Thyroid gland (tissue), 4 donors: ENCODE data around the gene MAPK8.

Experiments
- POLR2A ChIP-seq, 2 donors: fragments of 450-650 bp; IDR thresholded peaks; one replicate each; pipeline ENCODE4 v1.6.1; 2017; ENCODE audit warnings: antibody characterized with exemption in 2 of 2, mild to moderate bottlenecking in 2 of 2, moderate library complexity in 1 of 2
- TF ChIP-seq, protein P1 (sequence below), 6 experiments: fragments of 200-600 bp in 3 of 6; fragments of 450-650 bp in 3 of 6; sonication (generic) in 3 of 6; IDR thresholded peaks; one replicate each; pipeline ENCODE4 v1.5.1; 2016 to 2019; ENCODE audit warnings: antibody characterized with exemption in 6 of 6, mild to moderate bottlenecking in 2 of 6, inconsistent platforms in 1 of 6, moderate library complexity in 1 of 6

DNA sequence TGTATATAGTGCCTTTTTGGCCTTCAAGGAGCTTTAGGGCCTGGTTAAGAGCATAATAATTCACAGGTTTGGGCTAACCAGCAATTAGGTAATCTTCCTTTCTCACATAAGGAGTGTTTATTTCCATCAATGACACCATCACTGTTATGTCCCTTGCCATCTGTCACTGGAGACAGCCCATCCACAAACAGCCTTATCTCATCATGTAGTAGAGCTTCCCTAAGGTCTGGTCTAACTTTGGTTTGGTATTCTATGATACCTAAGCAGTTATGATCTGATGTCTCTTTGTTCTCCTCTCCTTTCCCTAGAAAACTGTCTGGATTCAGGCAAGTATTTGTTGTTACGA, 26.4 kb downstream of the MAPK8 start:
- TF ChIP-seq, protein P1, sequence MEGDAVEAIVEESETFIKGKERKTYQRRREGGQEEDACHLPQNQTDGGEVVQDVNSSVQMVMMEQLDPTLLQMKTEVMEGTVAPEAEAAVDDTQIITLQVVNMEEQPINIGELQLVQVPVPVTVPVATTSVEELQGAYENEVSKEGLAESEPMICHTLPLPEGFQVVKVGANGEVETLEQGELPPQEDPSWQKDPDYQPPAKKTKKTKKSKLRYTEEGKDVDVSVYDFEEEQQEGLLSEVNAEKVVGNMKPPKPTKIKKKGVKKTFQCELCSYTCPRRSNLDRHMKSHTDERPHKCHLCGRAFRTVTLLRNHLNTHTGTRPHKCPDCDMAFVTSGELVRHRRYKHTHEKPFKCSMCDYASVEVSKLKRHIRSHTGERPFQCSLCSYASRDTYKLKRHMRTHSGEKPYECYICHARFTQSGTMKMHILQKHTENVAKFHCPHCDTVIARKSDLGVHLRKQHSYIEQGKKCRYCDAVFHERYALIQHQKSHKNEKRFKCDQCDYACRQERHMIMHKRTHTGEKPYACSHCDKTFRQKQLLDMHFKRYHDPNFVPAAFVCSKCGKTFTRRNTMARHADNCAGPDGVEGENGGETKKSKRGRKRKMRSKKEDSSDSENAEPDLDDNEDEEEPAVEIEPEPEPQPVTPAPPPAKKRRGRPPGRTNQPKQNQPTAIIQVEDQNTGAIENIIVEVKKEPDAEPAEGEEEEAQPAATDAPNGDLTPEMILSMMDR (IDR thresholded peaks at IDR 0.05): no peak
- no peak for TF ChIP-seq POLR2A (IDR thresholded peaks at IDR 0.05)
